Right ventricle myocardium superior (tissue), 1 donor: ENCODE results near the gene MEP1A. TPM values are rescaled to one million over a fixed set of nuclear protein-coding genes. Genes with fewer than 3 reads are reported as not detected.
"Not testable (repeated sequence)": the region's sequence is repeated elsewhere in the genome, so short reads cannot be mapped to it uniquely, and the experiment has no call there.

ENCODE experiments used
- ATAC-seq: fragments of 200-7000 bp; cut with Tn5 transposase; one replicate; pipeline ENCODE4 v1.9.1; 2020; ENCODE audit warnings: mild to moderate bottlenecking; ENCODE audit not compliant: poor library complexity
- DNase-seq: peaks from one replicate; pipeline ENCODE4 v3.0.0-alpha.2; 2020
- intact Hi-C: fragments of 100-400 bp; cut with DNase I; formaldehyde crosslinking; loops from one replicate; pipeline ENCODE4 v1.11.2; 2022
- long read RNA-seq: library from polyadenylated mRNA; unstranded; transcript quantifications from one replicate; pipeline ENCODE4 v2.0.0, GENCODE V29; 2021
- total RNA-seq: library from RNA; stranded (reverse); fragmentation: NEBNext Ultra II Directional; extraction: Animal tissue kit (Norgen Biotek cat#: 25700); gene quantifications from one replicate; pipeline ENCODE4 v1.2.1, GENCODE V29; 2021
- donor health status: DM: no; HTN: yes; CAD: no; lungs with severe emphysema.

The MEP1A gene, protein sequence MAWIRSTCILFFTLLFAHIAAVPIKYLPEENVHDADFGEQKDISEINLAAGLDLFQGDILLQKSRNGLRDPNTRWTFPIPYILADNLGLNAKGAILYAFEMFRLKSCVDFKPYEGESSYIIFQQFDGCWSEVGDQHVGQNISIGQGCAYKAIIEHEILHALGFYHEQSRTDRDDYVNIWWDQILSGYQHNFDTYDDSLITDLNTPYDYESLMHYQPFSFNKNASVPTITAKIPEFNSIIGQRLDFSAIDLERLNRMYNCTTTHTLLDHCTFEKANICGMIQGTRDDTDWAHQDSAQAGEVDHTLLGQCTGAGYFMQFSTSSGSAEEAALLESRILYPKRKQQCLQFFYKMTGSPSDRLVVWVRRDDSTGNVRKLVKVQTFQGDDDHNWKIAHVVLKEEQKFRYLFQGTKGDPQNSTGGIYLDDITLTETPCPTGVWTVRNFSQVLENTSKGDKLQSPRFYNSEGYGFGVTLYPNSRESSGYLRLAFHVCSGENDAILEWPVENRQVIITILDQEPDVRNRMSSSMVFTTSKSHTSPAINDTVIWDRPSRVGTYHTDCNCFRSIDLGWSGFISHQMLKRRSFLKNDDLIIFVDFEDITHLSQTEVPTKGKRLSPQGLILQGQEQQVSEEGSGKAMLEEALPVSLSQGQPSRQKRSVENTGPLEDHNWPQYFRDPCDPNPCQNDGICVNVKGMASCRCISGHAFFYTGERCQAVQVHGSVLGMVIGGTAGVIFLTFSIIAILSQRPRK
- not detected for total RNA-seq
- long read RNA-seq: 0 reads

DNA sequence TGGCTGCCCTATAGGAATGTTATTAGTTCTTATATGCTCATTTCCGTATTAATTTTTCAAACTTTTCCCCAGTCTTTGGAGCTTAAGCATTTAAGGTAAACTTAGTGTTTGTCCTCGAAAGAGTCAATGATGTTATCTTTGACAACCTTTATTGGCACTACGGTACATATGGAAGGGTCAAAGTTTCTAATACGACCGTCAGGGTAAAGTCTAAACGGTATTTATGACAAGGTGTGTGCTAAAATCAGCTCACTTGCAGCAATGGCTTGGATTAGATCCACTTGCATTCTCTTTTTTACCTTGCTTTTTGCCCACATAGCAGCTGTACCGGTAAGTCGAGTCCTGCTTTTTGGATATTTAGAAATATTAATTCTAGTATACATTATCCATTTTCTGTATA is at the start of gene MEP1A:
TSS of gene MEP1A (plus strand) at position 252 of the 400 bp plus-strand sequence. CDS start at position 262, 10 bp downstream.
- ATAC-seq: no peak
- DNase-seq: no peak
- intact Hi-C loops: no loop called here

DNA sequence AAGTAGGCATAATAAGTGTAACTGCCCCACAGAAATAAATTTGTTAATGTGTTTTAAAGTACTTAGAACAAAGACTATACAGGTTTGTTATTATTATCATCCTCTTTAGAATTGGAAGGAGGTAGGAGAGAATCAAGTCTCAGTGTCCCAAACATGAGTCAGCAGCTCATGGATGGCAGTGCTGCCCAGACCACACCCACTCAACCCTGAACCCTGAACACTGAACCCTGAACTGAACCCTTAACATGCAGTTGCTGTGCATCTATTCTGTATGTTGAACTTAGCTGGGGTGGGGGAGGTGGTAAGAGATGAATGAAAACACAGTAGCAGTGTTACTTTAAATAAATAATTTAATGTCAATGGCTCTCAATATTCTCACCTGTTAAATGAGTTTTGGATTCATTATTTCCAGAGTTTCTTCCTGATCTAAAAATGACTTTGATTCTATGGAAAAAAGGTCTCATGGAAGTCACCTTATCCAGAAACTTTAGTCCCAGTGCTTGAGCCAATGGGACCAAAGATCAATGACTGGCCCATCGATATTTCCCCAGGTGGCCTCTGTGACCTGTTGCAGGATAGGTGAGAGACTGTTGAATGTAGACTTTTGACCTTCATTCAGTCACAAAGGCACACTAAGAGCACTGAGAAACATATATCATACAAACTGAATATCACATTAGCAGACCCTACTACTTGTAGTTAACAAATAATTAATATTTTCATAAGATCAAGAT is 49.6 kb upstream of the MEP1A start:
- ATAC-seq (no peak), DNase-seq (no peak)
- intact Hi-C loops: no loop called here

DNA sequence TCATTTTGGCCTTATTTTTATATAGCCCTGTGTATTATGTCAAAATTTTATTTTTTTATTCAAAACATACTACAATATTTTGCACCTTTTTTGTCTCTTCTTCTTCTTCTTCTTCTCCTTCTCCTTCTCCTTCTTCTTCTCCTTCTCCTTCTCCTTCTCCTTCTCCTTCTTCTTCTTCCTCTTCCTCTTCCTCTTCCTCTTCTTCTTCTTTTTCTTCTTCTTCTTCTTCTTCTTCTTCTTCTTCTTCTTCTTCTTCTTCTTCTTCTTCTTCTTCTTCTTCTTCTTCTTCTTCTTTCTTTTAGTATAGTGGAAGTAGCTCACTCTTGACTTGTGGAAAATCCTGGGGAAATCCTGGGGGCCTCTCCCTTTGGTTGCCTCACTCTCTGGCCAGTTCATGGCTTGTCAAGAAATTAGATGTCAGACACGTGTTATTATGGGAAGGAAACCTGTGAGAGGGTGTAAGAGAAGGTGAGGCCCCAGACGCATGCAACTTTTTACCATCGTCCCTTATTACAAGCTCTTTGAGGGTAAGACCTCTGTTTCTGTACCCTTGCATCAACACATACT is 48.9 kb upstream of the MEP1A start:
- intact Hi-C loops, ATAC-seq: not testable (repeated sequence)

DNA sequence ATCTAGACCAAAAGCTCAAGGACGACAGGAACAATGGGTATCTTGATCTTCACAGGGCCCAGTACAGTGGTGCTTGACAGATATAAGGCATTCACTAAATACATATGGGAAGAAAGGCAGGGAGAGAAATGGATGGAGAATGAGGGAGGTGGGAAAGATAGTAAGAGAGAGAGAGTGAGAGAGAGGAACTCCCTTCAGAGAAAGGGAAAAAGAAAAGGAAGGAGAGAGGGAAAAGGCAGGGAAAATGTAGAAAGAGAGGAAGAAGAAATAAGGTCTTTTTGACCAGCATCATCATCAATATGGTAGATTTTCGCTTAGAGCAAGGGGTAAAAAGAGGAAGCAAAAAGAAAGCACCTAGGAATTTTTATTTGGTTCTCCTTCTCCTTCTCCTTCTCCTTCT is 47.2 kb upstream of the MEP1A start:
- no peak for ATAC-seq
- intact Hi-C loops: no loop called here
- no peak for DNase-seq

More for the DNA sequence above, 48.9 kb upstream of the MEP1A start:
- DNase-seq: not testable (repeated sequence)

DNA sequence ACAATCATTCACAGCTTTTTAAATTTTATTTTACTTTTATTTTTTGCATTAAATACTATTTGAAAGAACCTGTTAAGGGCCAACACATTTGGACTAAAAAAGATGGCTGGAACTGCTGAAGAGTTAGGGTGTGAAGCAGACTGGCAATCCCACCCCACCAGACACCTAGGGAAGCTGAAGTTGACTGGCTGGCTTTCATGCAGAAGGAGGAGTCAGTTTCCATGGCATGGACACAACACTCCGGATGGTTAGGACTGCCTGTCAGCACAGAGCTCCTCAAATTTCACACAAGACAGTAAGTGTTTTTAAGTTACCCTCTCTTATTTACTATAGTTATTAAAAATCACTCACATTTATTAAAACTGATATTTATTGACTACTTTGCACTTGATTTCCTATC is 46.5 kb upstream of the MEP1A start, which contains the start of gene ANKRD66:
TSS of gene ANKRD66 (plus strand) at position 238 of the 400 bp plus-strand sequence. CDS start 5,016 bp downstream, outside the sequence.
- ATAC-seq (no peak), DNase-seq (no peak)
- intact Hi-C loops: no loop called here

DNA sequence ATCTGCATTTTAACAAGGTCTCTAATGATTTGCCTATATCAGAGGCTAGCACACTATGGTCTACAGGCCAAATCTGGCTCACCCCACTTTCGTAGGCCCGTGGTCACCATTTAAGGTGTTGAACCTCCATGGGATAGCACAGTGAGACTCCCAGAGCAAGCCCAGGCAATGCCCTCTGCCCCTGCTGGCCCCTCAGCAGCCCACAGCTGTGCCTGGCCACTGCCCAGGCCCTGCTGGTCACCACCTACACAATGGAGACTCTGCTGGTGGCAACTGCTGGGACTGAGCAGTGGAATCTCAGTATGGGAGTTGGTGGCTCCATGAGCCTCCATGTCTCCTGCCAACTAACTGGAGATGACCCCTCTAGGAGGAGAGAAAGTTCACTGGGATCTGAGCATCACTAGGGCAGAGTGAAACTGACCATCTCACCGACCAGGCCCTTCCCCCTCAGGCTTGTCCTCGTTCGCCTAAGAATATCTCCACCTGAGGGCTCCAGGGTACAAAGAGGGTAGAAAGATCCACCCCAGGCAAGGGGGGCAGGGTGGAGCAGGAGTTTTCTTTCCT is 44.2 kb upstream of the MEP1A start:
- ATAC-seq: no peak
- intact Hi-C loops: no loop called here
- DNase-seq: no peak

DNA sequence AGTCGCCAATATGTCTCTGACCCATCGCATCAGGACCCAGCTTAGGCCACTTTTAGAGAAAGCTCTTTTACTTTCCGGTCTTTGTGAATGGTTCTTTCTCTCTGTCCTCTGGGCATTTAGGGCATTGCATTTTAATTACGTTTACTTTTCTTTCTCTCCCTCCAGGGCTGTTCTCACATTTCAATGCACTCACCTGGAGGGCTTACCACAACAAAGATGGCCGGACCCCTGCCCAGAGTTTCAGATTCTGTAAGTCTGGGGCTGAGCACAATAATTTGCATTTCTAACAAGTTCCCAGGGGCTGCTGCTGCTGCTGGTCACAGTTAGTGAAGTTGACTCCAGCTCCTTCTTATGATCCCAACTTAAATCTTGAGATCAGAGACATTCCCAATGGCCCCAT is 43.5 kb upstream of the MEP1A start:
- intact Hi-C loops: no loop called here
- no peak for DNase-seq

DNA sequence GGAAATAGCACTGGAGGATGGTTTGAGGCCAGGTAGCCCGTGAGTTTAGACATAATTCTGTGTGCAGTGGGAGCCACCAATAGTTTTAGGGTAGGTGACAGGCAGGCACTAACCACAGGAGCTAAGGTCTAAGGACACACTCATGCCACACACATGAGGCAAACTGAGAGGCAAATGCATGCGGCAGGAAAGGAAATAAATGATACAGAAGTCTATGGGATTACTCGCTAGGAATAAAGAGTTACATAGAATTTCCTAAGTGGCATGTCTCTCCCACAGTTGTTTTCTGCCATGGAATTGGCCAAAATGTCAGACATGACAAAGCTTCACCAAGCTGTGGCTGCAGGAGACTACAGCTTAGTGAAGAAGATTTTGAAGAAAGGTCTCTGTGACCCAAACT is 41.5 kb upstream of the MEP1A start:
- DNase-seq: no peak
- intact Hi-C loops: no loop called here
- ATAC-seq: no peak

More for the DNA sequence above, 43.5 kb upstream of the MEP1A start:
- ATAC-seq: no peak

DNA sequence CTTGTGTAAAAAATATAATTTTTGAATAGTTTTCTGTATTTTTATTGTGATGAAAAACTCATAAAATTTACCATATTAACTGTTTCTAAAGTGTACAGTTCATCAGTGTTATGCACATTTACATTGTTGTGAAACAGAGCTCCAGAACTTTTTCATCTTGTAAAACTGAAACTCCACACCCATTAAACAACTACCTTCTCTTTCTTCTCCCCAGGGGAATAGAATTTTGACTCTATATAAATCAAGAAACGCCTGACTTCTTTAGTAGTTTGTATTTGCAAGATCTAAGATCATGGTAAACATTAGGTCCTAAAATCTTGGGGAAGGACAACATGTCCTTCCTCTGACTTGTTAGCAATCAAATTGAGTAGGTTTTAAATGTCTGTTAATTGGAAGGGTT is 37.3 kb upstream of the MEP1A start:
- intact Hi-C loops: no loop called here
- no peak for ATAC-seq
- DNase-seq: no peak

DNA sequence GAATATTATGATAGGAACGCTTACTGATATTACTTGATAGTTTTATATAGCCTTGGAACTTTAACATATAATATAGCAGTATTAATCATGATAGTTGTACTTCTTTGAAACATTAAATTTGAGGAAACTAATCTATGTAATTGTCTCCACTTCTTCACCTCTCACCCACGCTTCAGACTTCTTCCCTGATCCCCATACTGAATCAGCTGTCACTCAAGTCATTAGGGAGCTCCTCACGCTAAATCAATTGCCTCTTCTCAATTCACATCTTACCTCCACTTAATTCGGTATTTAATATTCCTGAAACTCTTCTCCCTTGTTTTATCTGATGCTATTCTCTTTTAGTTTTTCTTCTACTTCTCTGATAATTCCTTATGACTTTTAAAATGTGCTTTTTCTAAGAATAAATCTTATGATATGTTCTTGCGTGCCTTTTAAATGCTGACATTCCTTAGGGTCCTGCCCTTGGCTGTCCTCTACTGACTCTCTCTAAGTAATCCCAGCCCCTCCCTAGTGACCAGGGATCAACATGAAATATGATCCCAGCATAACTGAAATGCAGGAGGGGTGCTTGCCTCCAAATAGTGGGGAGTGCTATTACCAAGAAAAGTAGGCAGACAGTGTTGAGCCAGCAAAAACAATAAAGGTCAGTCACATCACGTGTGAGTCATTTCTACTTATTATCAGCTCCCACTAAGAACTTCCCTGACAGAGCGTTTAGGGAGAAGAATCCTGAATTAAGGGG is 36.5 kb upstream of the MEP1A start:
- intact Hi-C loops: no loop called here
- ATAC-seq: peak; percentile 39
- no peak for DNase-seq

DNA sequence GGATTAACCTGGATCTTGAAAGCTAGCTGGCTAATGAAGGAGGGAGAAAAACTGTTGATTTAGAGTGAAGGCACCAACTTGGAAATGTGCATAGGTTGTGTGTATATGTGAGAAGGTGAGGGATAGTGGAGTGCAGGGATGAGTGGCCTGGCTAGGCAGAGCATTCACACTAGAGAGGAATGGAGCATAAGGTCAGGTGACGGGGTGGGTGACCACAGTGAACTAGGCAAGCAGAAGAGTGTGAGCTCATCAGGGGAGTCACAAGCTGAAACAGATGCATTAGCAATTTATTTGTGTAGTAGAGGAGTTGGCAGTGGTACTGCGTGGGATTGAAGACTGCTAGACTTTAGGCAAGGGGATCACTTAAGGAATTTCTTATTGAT is 36.0 kb upstream of the MEP1A start:
- no peak for DNase-seq
- no peak for ATAC-seq
- intact Hi-C loops: no loop called here

DNA sequence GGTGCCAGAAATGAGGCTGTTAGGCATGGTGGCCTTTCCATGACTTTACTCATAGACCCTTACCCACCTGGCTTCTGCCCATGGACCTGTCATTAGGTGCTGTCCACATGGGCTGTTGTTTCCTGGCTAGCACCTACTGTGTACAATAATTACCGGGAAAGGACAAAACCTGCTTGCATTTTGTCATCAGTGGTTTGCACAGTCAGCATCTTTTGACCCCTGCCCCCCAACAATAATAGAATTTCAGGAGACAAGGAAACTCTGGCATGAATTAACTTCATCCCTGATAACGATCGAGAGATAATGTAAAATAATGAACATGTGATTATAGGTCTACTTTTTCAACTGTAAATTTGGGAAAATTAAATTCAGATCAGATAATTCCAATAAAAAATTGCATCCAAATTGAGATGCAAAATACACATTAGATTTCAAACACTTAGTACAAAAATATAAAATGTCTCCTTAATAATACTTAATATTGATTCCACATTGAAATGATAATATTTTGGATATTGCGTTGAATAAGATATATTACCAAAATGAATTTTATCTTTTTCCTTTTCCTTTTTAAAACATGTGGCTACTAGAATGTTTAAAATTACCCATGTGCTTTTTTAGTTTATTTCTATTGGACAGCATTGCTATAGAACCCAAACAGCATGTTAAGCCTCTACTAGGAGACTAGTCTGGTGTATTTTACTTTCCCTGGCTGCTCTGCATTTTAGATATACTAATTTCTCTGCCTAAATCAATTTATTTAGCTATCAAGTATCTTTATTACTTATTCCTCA is 34.0 kb upstream of the MEP1A start:
- ATAC-seq (no peak), DNase-seq (no peak)
- intact Hi-C loops: no loop called here

DNA sequence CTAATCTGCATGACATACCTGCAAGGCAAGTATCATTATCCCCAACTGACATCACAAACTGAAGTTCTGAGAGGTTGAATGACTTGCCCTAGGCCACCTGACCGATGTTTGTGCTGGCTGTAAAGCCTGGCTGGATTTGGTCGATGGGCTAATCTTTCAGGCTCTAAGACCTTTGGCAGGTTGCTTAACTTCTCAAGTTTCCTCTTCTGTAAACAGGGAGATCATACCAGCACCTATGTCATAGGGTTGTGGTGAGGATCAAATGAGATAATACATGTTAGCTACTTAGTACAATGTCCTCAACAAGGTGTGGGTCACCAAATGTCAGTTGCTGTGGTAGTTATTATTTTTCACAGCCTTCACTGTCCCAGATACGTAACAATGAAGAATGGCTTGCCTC is 32.3 kb upstream of the MEP1A start:
- DNase-seq (no peak), ATAC-seq (no peak)
- intact Hi-C loops: no loop called here

DNA sequence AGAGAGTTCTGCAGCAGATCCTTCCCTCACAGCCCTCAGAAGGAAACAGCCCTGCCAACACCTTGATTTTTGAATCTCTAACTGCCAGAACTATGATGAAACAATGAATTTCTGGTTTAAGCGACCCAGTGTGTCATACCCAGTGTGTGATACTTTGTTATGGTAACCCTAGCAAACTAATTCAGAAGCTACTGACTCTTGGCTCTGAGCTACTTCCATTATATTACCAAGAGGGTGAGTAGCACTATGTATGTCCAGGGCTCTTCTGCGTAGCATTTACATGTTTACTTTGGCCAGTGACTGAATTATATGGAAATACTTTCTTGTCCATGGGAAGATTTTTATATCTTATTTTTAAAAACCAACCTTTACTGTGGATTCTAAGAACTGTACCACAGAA is 29.7 kb upstream of the MEP1A start:
- ATAC-seq (no peak), DNase-seq (no peak)
- intact Hi-C loops: no loop called here

DNA sequence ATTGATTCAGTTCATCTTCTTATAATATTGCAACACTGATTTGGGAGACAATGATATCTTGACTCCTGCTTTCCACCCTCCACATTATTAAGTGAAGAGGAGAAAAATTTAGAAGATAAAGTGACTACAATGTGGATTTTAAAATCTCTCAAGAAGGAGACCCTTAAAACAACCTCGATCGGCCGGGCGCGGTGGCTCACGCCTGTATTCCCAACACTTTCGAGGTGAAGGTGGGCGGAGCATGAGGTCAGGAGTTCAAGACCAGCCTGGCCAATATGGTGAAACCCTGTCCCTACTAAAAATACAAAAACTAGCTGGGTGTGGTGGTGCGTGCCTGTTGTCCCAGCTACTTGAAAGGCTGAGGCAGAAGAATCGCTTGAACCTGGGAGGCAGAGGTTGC is 28.9 kb upstream of the MEP1A start:
- intact Hi-C loops, DNase-seq, ATAC-seq: not testable (repeated sequence)

DNA sequence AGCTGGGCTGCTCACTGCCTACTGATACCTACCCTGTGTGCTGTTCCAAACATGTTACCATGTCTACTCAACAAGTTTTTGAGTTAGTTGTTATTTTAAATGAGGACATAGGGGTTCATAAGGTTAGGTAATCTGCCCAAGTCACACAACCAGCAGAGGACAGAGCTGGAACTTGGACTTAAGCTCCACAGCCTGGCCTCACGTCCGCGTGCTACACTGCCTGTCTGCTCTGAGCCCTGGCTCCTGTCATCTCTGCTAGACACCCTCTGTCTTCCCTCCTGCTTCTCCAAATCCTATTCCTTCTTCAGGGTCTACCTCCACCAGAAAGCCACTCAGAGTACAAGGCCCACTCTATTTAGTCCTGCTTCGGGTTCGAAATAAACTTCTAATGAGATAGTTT is 28.2 kb upstream of the MEP1A start:
- ATAC-seq (no peak), DNase-seq (no peak)
- intact Hi-C loops: no loop called here

DNA sequence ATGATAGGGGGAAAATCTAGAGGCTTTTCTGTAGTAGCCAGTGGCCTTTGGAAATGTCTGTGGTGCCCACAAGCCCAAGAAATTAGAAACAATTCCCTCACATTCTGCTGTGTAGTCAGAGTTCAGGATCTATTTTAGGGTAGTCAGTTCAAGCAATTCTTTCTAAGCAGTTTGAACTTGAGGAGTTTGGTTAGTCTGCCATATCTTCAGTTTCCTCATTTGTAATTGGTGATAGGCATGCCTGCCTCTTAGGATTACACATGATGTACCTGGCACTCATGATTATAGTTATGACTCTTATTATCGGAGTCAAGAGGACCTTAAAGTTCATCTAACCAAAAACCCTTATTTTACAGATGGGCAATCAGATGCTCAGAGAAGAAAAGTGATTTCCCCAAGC is 21.2 kb upstream of the MEP1A start:
- intact Hi-C loops: no loop called here
- DNase-seq (no peak), ATAC-seq (peak; percentile 55)
